ENCODE measurements around the gene PLCL1. TPM values are rescaled to one million over a fixed set of nuclear protein-coding genes. Genes with fewer than 3 reads are reported as not detected.

The PLCL1 gene
- total RNA-seq, 1 donor from 2014 or later: 0.08 TPM

DNA sequence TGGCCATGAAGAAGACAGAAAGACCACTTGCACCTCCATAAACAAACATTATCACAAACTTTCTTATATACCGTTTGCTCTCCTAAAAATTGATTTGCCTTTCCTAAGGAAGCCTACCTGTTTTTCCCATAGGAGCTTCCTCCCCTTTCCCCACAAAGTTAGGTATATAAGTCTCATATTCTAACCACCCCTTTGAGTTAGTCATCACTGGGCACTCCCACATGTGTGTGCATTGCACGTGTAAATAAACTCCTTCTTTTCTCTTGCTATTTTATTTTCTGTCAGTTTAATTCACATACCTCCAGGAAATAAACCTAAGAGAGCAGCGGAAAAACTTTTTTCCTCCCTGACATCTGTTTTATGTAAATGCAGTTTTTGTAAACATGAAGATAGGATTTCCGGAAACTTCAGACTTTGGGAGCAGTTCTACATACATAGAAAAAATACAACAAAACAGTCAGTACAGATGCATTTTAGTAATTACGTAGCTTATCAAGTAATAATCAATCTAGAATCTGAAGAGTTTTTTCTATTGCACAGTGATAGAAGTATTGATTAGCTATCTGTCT, 46.6 kb downstream of the PLCL1 start:
- Histone ChIP-seq H3K27me3 (ENCODE audit: control insufficient read depth, insufficient read depth, low read length) (no peaks in the 10 kb centered on the region), H3K4me3 (ENCODE audit: low read depth, low read length) (no peak overlapping the region), H3K36me3 (ENCODE audit: control insufficient read depth, insufficient read depth, low read length) (no peaks in the 10 kb centered on the region)
- TF ChIP-seq, protein P1, sequence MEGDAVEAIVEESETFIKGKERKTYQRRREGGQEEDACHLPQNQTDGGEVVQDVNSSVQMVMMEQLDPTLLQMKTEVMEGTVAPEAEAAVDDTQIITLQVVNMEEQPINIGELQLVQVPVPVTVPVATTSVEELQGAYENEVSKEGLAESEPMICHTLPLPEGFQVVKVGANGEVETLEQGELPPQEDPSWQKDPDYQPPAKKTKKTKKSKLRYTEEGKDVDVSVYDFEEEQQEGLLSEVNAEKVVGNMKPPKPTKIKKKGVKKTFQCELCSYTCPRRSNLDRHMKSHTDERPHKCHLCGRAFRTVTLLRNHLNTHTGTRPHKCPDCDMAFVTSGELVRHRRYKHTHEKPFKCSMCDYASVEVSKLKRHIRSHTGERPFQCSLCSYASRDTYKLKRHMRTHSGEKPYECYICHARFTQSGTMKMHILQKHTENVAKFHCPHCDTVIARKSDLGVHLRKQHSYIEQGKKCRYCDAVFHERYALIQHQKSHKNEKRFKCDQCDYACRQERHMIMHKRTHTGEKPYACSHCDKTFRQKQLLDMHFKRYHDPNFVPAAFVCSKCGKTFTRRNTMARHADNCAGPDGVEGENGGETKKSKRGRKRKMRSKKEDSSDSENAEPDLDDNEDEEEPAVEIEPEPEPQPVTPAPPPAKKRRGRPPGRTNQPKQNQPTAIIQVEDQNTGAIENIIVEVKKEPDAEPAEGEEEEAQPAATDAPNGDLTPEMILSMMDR (IDR thresholded peaks at IDR 0.05; ENCODE audit: insufficient read depth, low read length, poor library complexity, severe bottlenecking): no peak
- DNase-seq (ENCODE audit: low read depth): no peak

DNA sequence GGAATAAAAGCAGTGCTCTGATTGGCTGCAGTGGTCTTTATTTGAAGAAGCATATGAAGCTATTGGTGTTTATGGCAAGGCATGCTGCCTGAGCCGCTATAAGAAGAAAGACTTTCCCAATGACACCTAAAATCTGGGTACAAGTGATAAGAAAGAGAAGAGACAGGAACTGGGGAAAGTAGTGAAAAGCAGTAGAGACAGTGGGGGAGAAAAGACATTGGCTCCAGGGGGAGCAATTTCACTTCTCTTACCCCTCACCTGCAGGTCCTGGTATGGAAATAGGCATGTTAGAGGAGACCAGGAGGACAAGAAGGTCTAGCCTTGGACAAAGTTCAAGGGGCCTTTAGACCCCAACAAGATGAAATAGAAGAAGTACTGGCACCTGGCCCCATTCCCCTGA, 47.1 kb downstream of the PLCL1 start:
- H3K27me3 ChIP-seq (ENCODE audit: control insufficient read depth, insufficient read depth, low read length): no peaks in the 10 kb centered on the region
- H3K4me3 ChIP-seq (ENCODE audit: low read depth, low read length): no peak overlapping the region
- TF ChIP-seq, protein P1 (IDR thresholded peaks at IDR 0.05; ENCODE audit: insufficient read depth, low read length, poor library complexity, severe bottlenecking): no peak
- no peak for DNase-seq (ENCODE audit: low read depth)
- no peaks in the 10 kb centered on the region for H3K36me3 ChIP-seq (ENCODE audit: control insufficient read depth, insufficient read depth, low read length)

DNA sequence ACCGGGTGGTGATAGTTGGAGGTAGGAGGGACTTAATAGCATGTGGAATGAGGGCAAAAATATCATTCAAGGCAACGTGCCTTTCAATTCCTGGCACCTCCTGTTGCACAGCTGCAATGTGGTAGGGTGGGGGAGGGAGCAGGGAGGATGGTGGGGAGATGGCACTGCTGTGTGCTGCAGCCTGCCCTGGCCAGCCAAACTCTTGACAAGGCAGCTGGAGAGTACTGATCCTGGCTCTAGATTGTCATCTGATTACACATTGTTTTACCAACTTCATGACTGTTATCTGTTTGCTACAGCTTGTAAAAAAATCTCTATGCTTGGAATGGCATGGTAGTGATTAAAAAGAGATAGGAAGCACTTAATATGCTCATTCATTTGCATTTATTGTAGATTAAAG, 47.7 kb downstream of the PLCL1 start:
- H3K36me3 ChIP-seq (ENCODE audit: control insufficient read depth, insufficient read depth, low read length): no peaks in the 10 kb centered on the region
- H3K4me3 ChIP-seq (ENCODE audit: low read depth, low read length): no peak overlapping the region
- H3K27me3 ChIP-seq (ENCODE audit: control insufficient read depth, insufficient read depth, low read length): no peaks in the 10 kb centered on the region
- no peak for DNase-seq (ENCODE audit: low read depth)
- TF ChIP-seq, protein P1 (IDR thresholded peaks at IDR 0.05; ENCODE audit: insufficient read depth, low read length, poor library complexity, severe bottlenecking): no peak

DNA sequence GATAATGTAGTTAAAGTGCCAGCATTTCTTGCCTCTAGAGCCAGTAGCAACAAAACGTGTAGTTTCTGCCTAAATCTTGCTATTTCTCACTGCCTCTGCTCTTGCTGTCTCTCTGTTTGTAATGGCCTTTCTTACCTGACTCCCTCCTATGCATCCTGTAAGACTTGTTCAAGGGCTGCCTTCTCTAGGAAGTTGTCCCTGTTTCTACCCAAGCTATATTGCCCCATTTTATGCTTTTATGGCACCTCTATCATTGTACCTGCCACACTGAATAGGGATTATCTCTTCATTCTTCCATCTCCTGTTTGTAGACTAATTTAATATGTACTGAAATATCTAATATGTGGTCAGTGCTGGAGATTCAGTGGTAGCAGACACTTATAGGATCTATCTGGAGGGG, 49.2 kb downstream of the PLCL1 start:
- Histone ChIP-seq H3K36me3 (ENCODE audit: control insufficient read depth, insufficient read depth, low read length) (no peaks in the 10 kb centered on the region), H3K4me3 (ENCODE audit: low read depth, low read length) (no peak overlapping the region), H3K27me3 (ENCODE audit: control insufficient read depth, insufficient read depth, low read length) (no peaks in the 10 kb centered on the region)
- no peak for DNase-seq (ENCODE audit: low read depth)
- TF ChIP-seq, protein P1 (IDR thresholded peaks at IDR 0.05; ENCODE audit: insufficient read depth, low read length, poor library complexity, severe bottlenecking): no peak

DNA sequence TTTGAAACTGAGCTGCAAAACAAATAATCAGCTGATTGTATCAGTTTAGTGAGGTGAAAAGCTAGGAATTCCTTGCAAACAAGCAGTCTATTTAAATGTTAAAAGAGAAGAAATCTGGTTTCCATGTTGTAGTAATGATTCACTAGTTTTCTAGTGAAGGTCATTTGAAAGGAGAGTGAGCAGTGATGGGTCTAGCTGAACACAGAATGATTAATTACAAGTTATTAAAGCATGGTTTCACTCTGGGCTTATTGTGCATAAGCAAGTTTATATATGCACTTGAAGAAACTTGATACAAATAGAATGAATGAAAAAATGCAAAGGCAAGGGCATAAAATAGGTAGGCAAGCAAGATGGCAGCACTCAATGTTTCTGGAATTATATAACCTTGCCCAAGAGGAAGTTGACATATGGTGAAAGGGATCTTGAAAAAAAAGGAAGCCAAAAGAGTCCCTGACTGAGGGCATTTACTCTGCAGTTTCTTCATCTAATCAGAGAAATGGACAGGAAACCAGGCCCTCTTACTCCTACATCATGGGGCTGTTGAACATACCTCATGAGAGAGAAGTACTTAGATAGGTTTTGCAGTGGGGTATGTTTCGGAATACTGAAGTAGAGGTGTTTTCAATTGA, 53.2 kb downstream of the PLCL1 start:
- H3K36me3 ChIP-seq (ENCODE audit: control insufficient read depth, insufficient read depth, low read length): no peaks in the 10 kb centered on the region
- TF ChIP-seq, protein P1 (IDR thresholded peaks at IDR 0.05; ENCODE audit: insufficient read depth, low read length, poor library complexity, severe bottlenecking): no peak
- no peak for DNase-seq (ENCODE audit: low read depth)
- no peaks in the 10 kb centered on the region for H3K27me3 ChIP-seq (ENCODE audit: control insufficient read depth, insufficient read depth, low read length)
- H3K4me3 ChIP-seq (ENCODE audit: low read depth, low read length): no peak overlapping the region

All from kidney epithelial cell (primary cell).